IMR-90 (cell line): ENCODE data around the gene GXYLT2. TPM values are rescaled to one million over a fixed set of nuclear protein-coding genes. Genes with fewer than 3 reads are reported as not detected.

Source experiments
- ATAC-seq: fragments of 200-7000 bp; cut with Tn5 transposase; 2 replicates; pipeline ENCODE4 v1.9.1; 2020; ENCODE audit warnings: low read depth, mild to moderate bottlenecking, moderate library complexity
- BruUV-seq: library from RNA; stranded (reverse); fragments of 400-500 nt; replicated peaks from 2 replicates; lab custom pipeline; 2021; lab: Mats Ljungman, UMichigan
- CTCF ChIA-PET: fragments of 300-600 bp; formaldehyde crosslinking; extraction: SDS; loops from one replicate; lab custom pipeline; 2021; ENCODE audit warnings: antibody characterized with exemption; lab: Yijun Ruan, JAX
- POLR2A ChIA-PET: fragments of 300-600 bp; sonication (Branson Sonifier 250); formaldehyde crosslinking; loops from one replicate; lab custom pipeline; 2022; ENCODE audit warnings: antibody characterized with exemption; ENCODE audit not compliant: unreplicated experiment; lab: Charles Lee
- DNase-seq: peaks from one replicate; pipeline ENCODE4 v3.0.0; 2013
- H2AFZ ChIP-seq: replicated peaks from 2 replicates; pipeline ENCODE3; 2013; ENCODE audit warnings: low read length, mild to moderate bottlenecking; ENCODE audit not compliant: poor library complexity
- H2AK5ac ChIP-seq: 2 replicates; pipeline ENCODE4 v1.6.1; 2013; ENCODE audit warnings: low read depth, low read length, inconsistent platforms
- H2AK9ac ChIP-seq: replicated peaks from 2 replicates; pipeline ENCODE3; 2013; ENCODE audit warnings: mild to moderate bottlenecking, low read depth, low read length, moderate library complexity; ENCODE audit not compliant: poor library complexity
- H2BK120ac ChIP-seq: 2 replicates; pipeline ENCODE4 v1.6.1; 2013; ENCODE audit warnings: low read depth, low read length, inconsistent platforms
- H2BK15ac ChIP-seq: 3 replicates; pipeline ENCODE4 v1.6.1; 2013; ENCODE audit warnings: low read depth, low read length, inconsistent platforms
- H2BK20ac ChIP-seq: 2 replicates; pipeline ENCODE4 v1.6.1; 2013; ENCODE audit warnings: low read depth, mild to moderate bottlenecking, inconsistent platforms, low read length, moderate library complexity
- H2BK5ac ChIP-seq: 2 replicates; pipeline ENCODE4 v1.6.1; 2013; ENCODE audit warnings: mild to moderate bottlenecking, low read depth, low read length, inconsistent platforms; ENCODE audit not compliant: poor library complexity, severe bottlenecking
- H3K14ac ChIP-seq: replicated peaks from 2 replicates; pipeline ENCODE4 v1.6.1; 2013; ENCODE audit warnings: low read depth, low read length, inconsistent platforms
- H3K18ac ChIP-seq: 2 replicates; pipeline ENCODE4 v1.6.1; 2013; ENCODE audit warnings: low read depth, low read length, control low read depth
- H3K23ac ChIP-seq: 2 replicates; pipeline ENCODE4 v1.6.1; 2013; ENCODE audit warnings: low read depth, low read length, inconsistent platforms
- H3K27ac ChIP-seq: 2 replicates; pipeline ENCODE4 v1.5.1; 2013; ENCODE audit warnings: mild to moderate bottlenecking, control low read depth, low read length; ENCODE audit not compliant: insufficient read depth
- H3K27me3 ChIP-seq: 2 replicates; pipeline ENCODE4 v1.6.1; 2013; ENCODE audit warnings: low read length; ENCODE audit not compliant: control insufficient read depth, insufficient read depth
- H3K36me3 ChIP-seq: 2 replicates; pipeline ENCODE4 v1.6.1; 2013; ENCODE audit warnings: low read length, mixed read lengths; ENCODE audit not compliant: control insufficient read depth, insufficient read depth
- H3K4ac ChIP-seq: 2 replicates; pipeline ENCODE4 v1.6.1; 2013; ENCODE audit warnings: low read depth, low read length, inconsistent platforms
- H3K4me1 ChIP-seq: 2 replicates; pipeline ENCODE4 v1.6.1; 2013; ENCODE audit warnings: low read length, mixed read lengths; ENCODE audit not compliant: control insufficient read depth, insufficient read depth
- H3K4me2 ChIP-seq: 2 replicates; pipeline ENCODE4 v1.6.1; 2013; ENCODE audit warnings: low read depth, mild to moderate bottlenecking, control low read depth, low read length, moderate library complexity
- H3K4me3 ChIP-seq: 2 replicates; pipeline ENCODE4 v1.5.1; 2013; ENCODE audit warnings: low read depth, mild to moderate bottlenecking, control low read depth, low read length, moderate library complexity; ENCODE audit not compliant: insufficient read depth
- H3K56ac ChIP-seq: 2 replicates; pipeline ENCODE4 v1.6.1; 2013; ENCODE audit warnings: low read length, inconsistent platforms; ENCODE audit not compliant: insufficient read depth; ENCODE audit errors: extremely low read depth
- H3K79me1 ChIP-seq, 2 experiments: 2 replicates each; pipeline ENCODE4 v1.6.1; 2013; ENCODE audit warnings: low read length in 2 of 2, inconsistent platforms in 1 of 2, low read depth in 1 of 2
- H3K9ac ChIP-seq: 2 replicates; pipeline ENCODE4 v1.6.1; 2013; ENCODE audit warnings: low read depth, low read length, control low read depth
- H3K9me1 ChIP-seq: 2 replicates; pipeline ENCODE4 v1.6.1; 2013; ENCODE audit warnings: low read length, inconsistent platforms; ENCODE audit not compliant: insufficient read depth
- H3K9me3 ChIP-seq: 2 replicates; pipeline ENCODE4 v1.6.1; 2013; ENCODE audit warnings: low read length; ENCODE audit not compliant: control insufficient read depth, insufficient read depth
- H4K20me1 ChIP-seq: 2 replicates; pipeline ENCODE4 v1.6.1; 2013; ENCODE audit warnings: low read length, inconsistent platforms; ENCODE audit not compliant: insufficient read depth
- H4K5ac ChIP-seq: 2 replicates; pipeline ENCODE4 v1.6.1; 2013; ENCODE audit warnings: mild to moderate bottlenecking, low read depth, low read length, control low read depth
- H4K8ac ChIP-seq, 2 experiments: 2 replicates each; pipeline ENCODE4 v1.6.1; 2013; ENCODE audit warnings: low read depth in 2 of 2, low read length in 2 of 2, control low read depth in 1 of 2, inconsistent platforms in 1 of 2
- H4K91ac ChIP-seq: 2 replicates; pipeline ENCODE4 v1.6.1; 2013; ENCODE audit warnings: low read depth, low read length, inconsistent platforms; ENCODE audit not compliant: insufficient read depth
- BHLHE40 ChIP-seq: fragments of 150-350 bp; IDR thresholded peaks from 2 replicates; pipeline ENCODE4 v1.6.1; 2016; ENCODE audit warnings: mild to moderate bottlenecking, low read depth, low read length
- CHD1 ChIP-seq: IDR thresholded peaks from 2 replicates; pipeline ENCODE4 v1.6.1; 2012; ENCODE audit warnings: low read depth, low read length, improper control_type of control experiment
- CTCF ChIP-seq: conservative IDR thresholded peaks from 2 replicates; pipeline ENCODE4 v1.5.1; 2012; ENCODE audit warnings: mild to moderate bottlenecking, low read depth, low read length, improper control_type of control experiment
- ELK1 ChIP-seq: fragments of 150-350 bp; IDR thresholded peaks from 2 replicates; pipeline ENCODE4 v1.6.1; 2016; ENCODE audit warnings: low read depth, mild to moderate bottlenecking, low read length, moderate library complexity, borderline replicate concordance
- FOS ChIP-seq: fragments of 150-350 bp; IDR thresholded peaks from 2 replicates; pipeline ENCODE4 v1.6.1; 2016; ENCODE audit warnings: low read depth, low read length
- MAFK ChIP-seq: IDR thresholded peaks from 2 replicates; pipeline ENCODE4 v1.6.1; 2012; ENCODE audit warnings: low read depth, low read length, improper control_type of control experiment
- MAZ ChIP-seq: IDR thresholded peaks from 2 replicates; pipeline ENCODE4 v1.6.1; 2012; ENCODE audit warnings: low read depth, mild to moderate bottlenecking, low read length, improper control_type of control experiment, moderate library complexity, borderline replicate concordance
- MXI1 ChIP-seq: IDR thresholded peaks from 2 replicates; pipeline ENCODE4 v1.6.1; 2012; ENCODE audit warnings: low read depth, mild to moderate bottlenecking, low read length, moderate library complexity, borderline replicate concordance
- NFE2L2 ChIP-seq: fragments of 150-350 bp; IDR thresholded peaks from 2 replicates; pipeline ENCODE4 v1.6.1; 2016; ENCODE audit warnings: low read depth, mild to moderate bottlenecking, low read length
- POLR2A ChIP-seq: IDR thresholded peaks from 2 replicates; pipeline ENCODE4 v1.6.1; 2012; ENCODE audit warnings: mild to moderate bottlenecking, low read depth, low read length
- RCOR1 ChIP-seq: IDR thresholded peaks from 2 replicates; pipeline ENCODE4 v1.6.1; 2012; ENCODE audit warnings: mild to moderate bottlenecking, low read length, improper control_type of control experiment; ENCODE audit not compliant: insufficient replicate concordance
- RFX5 ChIP-seq: IDR thresholded peaks from 2 replicates; pipeline ENCODE4 v1.8.0; 2012; ENCODE audit warnings: low read depth, mild to moderate bottlenecking, low read length, moderate library complexity
- SMC3 ChIP-seq: fragments of 150-350 bp; IDR thresholded peaks from 2 replicates; pipeline ENCODE4 v1.6.1; 2016; ENCODE audit warnings: low read depth, mild to moderate bottlenecking, antibody characterized with exemption, low read length, moderate library complexity
- WGBS, 2 experiments: methylation state at CpG; one replicate each; pipeline versions ENCODE4 v1.1.5 to v1.1.7; 2013; ENCODE audit warnings: missing lambda C conversion rate in 2 of 2; ENCODE audit not compliant: insufficient read length in 1 of 2; ENCODE audit errors: extremely low coverage in 2 of 2; 5-methylcytosine and 5-hydroxymethylcytosine counted together
- dilution Hi-C: fragments of 300-500 bp; cut with HindIII; formaldehyde crosslinking; loops from one replicate; pipeline ENCODE4 v1.14.3; 2018; ENCODE audit warnings: low sequenced_read_pairs; ENCODE audit not compliant: unreplicated experiment
- in situ Hi-C: fragments of 300-500 bp; cut with MboI; formaldehyde crosslinking; loops from 3 replicates; pipeline ENCODE4 v1.14.3; 2019; ENCODE audit warnings: low sequenced_read_pairs, inconsistent platforms, mixed read lengths
- intact Hi-C: fragments of 100-400 bp; cut with micrococcal nuclease; formaldehyde crosslinking; loops from 2 replicates; pipeline ENCODE4 v1.10.0; 2022
- polyA plus RNA-seq, 3 experiments: library from polyadenylated mRNA; depleted of rRNA; stranded (reverse); fragments of >200 nt; gene quantifications; 2 replicates each; pipeline ENCODE4 v1.2.3, GENCODE V29; 2012; ENCODE audit warnings: low replicate concordance in 1 of 3
- total RNA-seq: library from RNA; depleted of rRNA; stranded (reverse); fragments of >200 nt; gene quantifications from 2 replicates; pipeline ENCODE4 v1.2.3, GENCODE V29; 2012

GXYLT2 gene
- total and polyA plus RNA-seq, 2 of the 4 experiments (the other 2 are of a cell fraction) = 5.7 to 11.1 TPM

GRCh38 chr3:73009750-73010149 lies 121.9 kb downstream of the GXYLT2 start:
- intact Hi-C loops = no loop called here
- WGBS, 2 experiments = no CpG with 5 or more reads among the region's 3 CpGs
- no peak overlapping the region for H3K4me2 ChIP-seq
- H2BK120ac ChIP-seq = no peak overlapping the region
- peaks cover 98% of the 10 kb centered on the region for H4K20me1 ChIP-seq
- H3K27ac ChIP-seq = no peak overlapping the region
- H3K36me3 ChIP-seq = peaks cover 20% of the 10 kb centered on the region
- no peak overlapping the region for H2AFZ ChIP-seq
- no peak overlapping the region for H2AK5ac ChIP-seq
- BruUV-seq = no TSS peak
- H3K9me3 ChIP-seq = no peaks in the 10 kb centered on the region
- no peak overlapping the region for H2BK20ac ChIP-seq
- H4K8ac ChIP-seq = no peak overlapping the region
- no peak overlapping the region for H3K4me3 ChIP-seq
- TF ChIP-seq SMC3 (no peak), MAFK (no peak), FOS (no peak), CHD1 (no peak), RCOR1 (no peak), MXI1 (no peak), BHLHE40 (no peak), POLR2A (no peak), CTCF (no peak), MAZ (no peak), NFE2L2 (no peak), RFX5 (no peak), ELK1 (no peak)
- CTCF ChIA-PET = interaction anchor here (0.6 to 1.1 kb wide), 2 partner anchors 47 to 134 kb away, joined by 3 to 8 read pairs; no protein-coding TSS in a partner anchor
- H3K79me1 ChIP-seq = peaks cover 0 to 35% of the 10 kb centered on the region in 2 experiments; a peak in 2 of 4 replicates
- no peak overlapping the region for H2AK9ac ChIP-seq
- peaks cover 8% of the 10 kb centered on the region for H3K9me1 ChIP-seq
- in situ Hi-C loops = no loop called here
- H3K18ac ChIP-seq = no peak overlapping the region
- no peak overlapping the region for H3K14ac ChIP-seq
- H3K9ac ChIP-seq = no peak overlapping the region
- no peak overlapping the region for H3K23ac ChIP-seq
- no peaks in the 10 kb centered on the region for H3K27me3 ChIP-seq
- H2BK5ac ChIP-seq = no peak overlapping the region
- no peak overlapping the region for H3K4ac ChIP-seq
- H3K56ac ChIP-seq = no peak overlapping the region
- no peak overlapping the region for H4K91ac ChIP-seq
- DNase-seq (no peak), ATAC-seq (no peak)
- H2BK15ac ChIP-seq = no peak overlapping the region
- POLR2A ChIA-PET = no interaction called here
- H3K4me1 ChIP-seq = 0 out of 2 replicates have a peak, but pooled peaks cover 2% of the 10 kb centered on the region
- dilution Hi-C loops = no loop called here
- H4K5ac ChIP-seq = no peak overlapping the region
